ENCODE results near the gene COG5. TPM values are rescaled to one million over a fixed set of nuclear protein-coding genes. Genes with fewer than 3 reads are reported as not detected.

COG5 gene
- total RNA-seq, 2 experiments from 2014 or later = 37.6 to 40.3 TPM

DNA sequence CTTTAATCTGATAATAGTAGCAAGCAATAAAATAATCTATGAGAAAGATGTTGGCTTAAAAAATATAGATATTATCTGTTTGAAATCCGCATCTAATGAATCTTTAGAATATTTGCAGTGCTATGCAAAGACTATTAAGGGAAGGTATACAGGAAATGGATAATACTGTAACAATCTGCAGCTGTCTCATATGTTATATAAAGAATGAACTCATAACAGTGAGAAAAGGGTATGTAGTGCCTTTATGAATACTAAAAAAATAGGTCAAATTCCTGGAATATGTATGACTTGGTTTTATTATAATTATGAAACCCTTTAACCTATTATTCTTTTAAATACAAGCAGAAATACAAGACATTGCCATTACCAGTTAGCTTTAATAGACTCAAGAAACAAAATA is 198.9 kb downstream of the COG5 start:
- no peaks in the 10 kb centered on the region for H3K27me3 Mint-ChIP-seq
- CTCF ChIA-PET = no interaction called here
- no peak overlapping the region for H3K4me3 Mint-ChIP-seq
- peaks cover 3% of the 10 kb centered on the region for H3K9me3 Mint-ChIP-seq
- intact Hi-C loops (cut with micrococcal nuclease) = no loop called here
- peaks cover 28% of the 10 kb centered on the region for H3K36me3 Mint-ChIP-seq (ENCODE audit: low read depth)
- TF ChIP-seq, protein P1, sequence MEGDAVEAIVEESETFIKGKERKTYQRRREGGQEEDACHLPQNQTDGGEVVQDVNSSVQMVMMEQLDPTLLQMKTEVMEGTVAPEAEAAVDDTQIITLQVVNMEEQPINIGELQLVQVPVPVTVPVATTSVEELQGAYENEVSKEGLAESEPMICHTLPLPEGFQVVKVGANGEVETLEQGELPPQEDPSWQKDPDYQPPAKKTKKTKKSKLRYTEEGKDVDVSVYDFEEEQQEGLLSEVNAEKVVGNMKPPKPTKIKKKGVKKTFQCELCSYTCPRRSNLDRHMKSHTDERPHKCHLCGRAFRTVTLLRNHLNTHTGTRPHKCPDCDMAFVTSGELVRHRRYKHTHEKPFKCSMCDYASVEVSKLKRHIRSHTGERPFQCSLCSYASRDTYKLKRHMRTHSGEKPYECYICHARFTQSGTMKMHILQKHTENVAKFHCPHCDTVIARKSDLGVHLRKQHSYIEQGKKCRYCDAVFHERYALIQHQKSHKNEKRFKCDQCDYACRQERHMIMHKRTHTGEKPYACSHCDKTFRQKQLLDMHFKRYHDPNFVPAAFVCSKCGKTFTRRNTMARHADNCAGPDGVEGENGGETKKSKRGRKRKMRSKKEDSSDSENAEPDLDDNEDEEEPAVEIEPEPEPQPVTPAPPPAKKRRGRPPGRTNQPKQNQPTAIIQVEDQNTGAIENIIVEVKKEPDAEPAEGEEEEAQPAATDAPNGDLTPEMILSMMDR (IDR thresholded peaks at IDR 0.05) = no peak
- ATAC-seq = no peak
- DNase-seq = no peak
- no peaks in the 10 kb centered on the region for H3K4me1 Mint-ChIP-seq (ENCODE audit: low read depth)
- POLR2A ChIA-PET = no interaction called here
- no peak overlapping the region for H3K27ac Mint-ChIP-seq

DNA sequence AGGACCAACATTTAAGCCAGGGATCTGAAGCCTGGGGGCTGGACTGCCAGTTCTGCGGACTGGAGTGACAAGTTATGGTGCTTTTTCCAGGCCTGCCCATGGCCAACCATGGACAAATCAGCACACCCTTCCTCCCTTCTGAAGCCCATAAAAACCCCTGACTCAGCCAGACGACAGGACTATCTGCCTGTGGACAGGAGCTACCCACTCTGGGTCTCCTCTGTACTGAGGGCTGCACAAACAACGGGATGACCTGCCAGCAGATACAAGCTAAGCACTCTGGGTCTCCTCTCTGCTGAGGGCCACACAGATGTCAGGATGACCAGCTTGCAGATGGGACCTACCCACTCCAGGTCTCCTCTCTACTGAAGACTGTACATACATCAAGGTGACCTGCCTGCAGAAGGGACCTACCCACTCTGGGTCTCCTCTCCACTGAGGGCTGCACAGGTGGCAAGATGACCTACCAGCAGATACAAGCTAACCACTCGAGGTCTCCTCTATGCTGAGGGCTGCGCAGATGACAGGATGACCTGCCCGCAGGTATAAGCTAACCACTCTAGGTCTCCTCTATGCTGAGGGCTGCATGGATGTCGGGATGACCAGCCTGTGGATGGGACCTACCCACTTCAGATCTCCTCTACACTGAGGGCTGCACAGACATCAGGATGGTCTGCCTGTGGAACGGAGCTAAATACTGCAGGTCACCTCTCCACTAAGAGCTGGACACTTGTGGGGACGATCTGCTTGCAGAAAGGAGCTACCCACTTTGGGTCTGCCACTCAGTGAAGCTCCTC is 204.0 kb downstream of the COG5 start:
- Mint-ChIP-seq H3K27me3 (no peaks in the 10 kb centered on the region), H3K9me3 (peaks cover 3% of the 10 kb centered on the region), H3K27ac (no peak overlapping the region), H3K36me3 (ENCODE audit: low read depth) (peaks cover 41% of the 10 kb centered on the region), H3K4me3 (no peak overlapping the region), H3K4me1 (ENCODE audit: low read depth) (no peaks in the 10 kb centered on the region)
- CTCF ChIA-PET = no interaction called here
- no peak for ATAC-seq
- no peak for DNase-seq
- TF ChIP-seq, protein P1 (IDR thresholded peaks at IDR 0.05) = no peak
- POLR2A ChIA-PET = no interaction called here
- intact Hi-C loops (cut with micrococcal nuclease) = no loop called here

DNA sequence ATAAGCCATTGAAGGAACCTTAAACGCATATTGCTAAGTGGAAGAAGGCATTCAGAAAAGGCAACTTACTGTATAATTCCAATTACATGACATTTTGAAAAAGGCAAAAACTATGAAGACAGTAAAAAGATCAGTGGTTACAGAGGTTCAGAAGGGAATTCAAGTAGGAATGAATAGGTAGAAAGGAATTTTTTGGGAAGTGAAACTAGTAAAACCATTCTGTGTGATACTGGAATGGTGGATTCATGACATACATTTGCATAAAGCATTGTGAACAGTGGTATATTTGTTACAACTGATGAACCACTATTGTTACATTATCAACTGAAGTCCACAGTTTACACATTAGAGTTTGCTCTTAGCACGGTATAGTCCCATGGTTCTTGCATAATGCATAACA is 208.1 kb downstream of the COG5 start:
- DNase-seq (no peak), ATAC-seq (no peak)
- H3K9me3 Mint-ChIP-seq = peaks cover 3% of the 10 kb centered on the region
- H3K36me3 Mint-ChIP-seq (ENCODE audit: low read depth) = peaks cover 30% of the 10 kb centered on the region
- H3K4me3 Mint-ChIP-seq = no peak overlapping the region
- TF ChIP-seq, protein P1 (IDR thresholded peaks at IDR 0.05) = no peak
- ChIA-PET POLR2A (no interaction called here), CTCF (no interaction called here)
- intact Hi-C loops (cut with micrococcal nuclease) = no loop called here
- H3K27me3 Mint-ChIP-seq = no peaks in the 10 kb centered on the region
- H3K4me1 Mint-ChIP-seq (ENCODE audit: low read depth) = no peaks in the 10 kb centered on the region
- no peak overlapping the region for H3K27ac Mint-ChIP-seq

DNA sequence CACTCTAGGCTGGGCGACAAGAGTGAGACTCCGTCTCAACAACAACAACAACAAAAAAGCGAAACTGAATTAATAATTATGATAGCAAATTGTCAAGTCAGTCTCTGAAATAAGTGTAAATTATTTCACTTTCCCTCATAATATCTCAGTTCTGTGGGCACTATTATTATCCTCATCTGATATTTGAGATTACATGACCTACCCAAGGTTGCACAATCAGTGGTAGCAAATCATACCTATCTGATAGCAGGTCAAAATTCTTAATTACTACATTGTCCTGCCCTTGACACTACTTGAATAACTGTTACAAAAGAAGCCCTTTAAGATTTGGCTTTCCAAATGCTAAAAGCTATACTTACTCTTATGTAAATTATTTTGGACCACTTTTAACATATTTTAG is 209.1 kb downstream of the COG5 start:
- no peaks in the 10 kb centered on the region for H3K4me1 Mint-ChIP-seq (ENCODE audit: low read depth)
- ChIA-PET POLR2A (no interaction called here), CTCF (interaction anchor here (0.6 kb wide), 1 partner anchor 453 kb away, joined by 3 read pairs; no protein-coding TSS in a partner anchor)
- no peak for DNase-seq
- H3K36me3 Mint-ChIP-seq (ENCODE audit: low read depth) = peaks cover 22% of the 10 kb centered on the region
- TF ChIP-seq, protein P1 (IDR thresholded peaks at IDR 0.05) = no peak
- ATAC-seq = no peak
- intact Hi-C loops (cut with micrococcal nuclease) = no loop called here
- H3K27ac Mint-ChIP-seq = no peak overlapping the region
- H3K4me3 Mint-ChIP-seq = no peak overlapping the region
- H3K9me3 Mint-ChIP-seq = peaks cover 2% of the 10 kb centered on the region
- H3K27me3 Mint-ChIP-seq = no peaks in the 10 kb centered on the region

DNA sequence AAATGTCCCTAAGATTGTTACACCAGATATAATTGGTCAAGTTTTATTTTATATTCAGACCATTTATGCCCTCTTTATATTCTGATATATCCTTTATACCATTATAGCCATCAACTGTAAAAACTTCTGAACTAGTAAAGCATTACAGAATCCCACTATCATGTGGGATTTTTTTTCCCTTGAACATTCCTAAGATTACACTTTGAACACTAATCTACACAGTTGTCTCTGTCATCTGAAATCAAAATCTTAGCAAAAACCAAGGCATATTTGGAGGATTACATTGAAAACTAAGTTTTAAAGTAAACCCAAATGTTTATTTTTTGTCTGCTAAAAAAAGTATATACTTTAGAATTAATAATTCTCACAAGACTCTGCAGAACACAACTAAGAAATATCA is 210.0 kb downstream of the COG5 start:
- TF ChIP-seq, protein P1 (IDR thresholded peaks at IDR 0.05) = no peak
- peaks cover 2% of the 10 kb centered on the region for H3K9me3 Mint-ChIP-seq
- CTCF ChIA-PET = no interaction called here
- POLR2A ChIA-PET = no interaction called here
- H3K36me3 Mint-ChIP-seq (ENCODE audit: low read depth) = peaks cover 14% of the 10 kb centered on the region
- H3K4me1 Mint-ChIP-seq (ENCODE audit: low read depth) = no peaks in the 10 kb centered on the region
- intact Hi-C loops (cut with micrococcal nuclease) = no loop called here
- no peak overlapping the region for H3K4me3 Mint-ChIP-seq
- no peak for DNase-seq
- no peaks in the 10 kb centered on the region for H3K27me3 Mint-ChIP-seq
- H3K27ac Mint-ChIP-seq = no peak overlapping the region
- no peak for ATAC-seq
